ENCODE data around the gene DISP1. TPM values are rescaled to one million over a fixed set of nuclear protein-coding genes. Genes with fewer than 3 reads are reported as not detected.

Gene DISP1
- total RNA-seq, 2 experiments from 2014 or later: 0.81 to 1.1 TPM

- intact Hi-C loops (cut with micrococcal nuclease): no loop called here
- no peaks in the 10 kb centered on the region for H3K36me3 Mint-ChIP-seq
- no peak overlapping the region for H3K27ac Mint-ChIP-seq
- DNase-seq: no peak
- H3K27me3 Mint-ChIP-seq: peaks cover 19% of the 10 kb centered on the region
- no peaks in the 10 kb centered on the region for H3K9me3 Mint-ChIP-seq
- CTCF ChIA-PET: no interaction called here
- H3K4me1 Mint-ChIP-seq (ENCODE audit: low read depth): peaks cover 3% of the 10 kb centered on the region
- H3K4me3 Mint-ChIP-seq: no peak overlapping the region
- POLR2A ChIA-PET: no interaction called here
Observed at GRCh38 chr1:222801067-222801466, 13.8 kb upstream of the DISP1 start.

- POLR2A ChIA-PET: no interaction called here
- CTCF ChIA-PET: interaction anchor here (0.6 to 1.2 kb wide), 3 partner anchors 9 to 113 kb away, joined by 3 read pairs; no protein-coding TSS in a partner anchor
- no peak for DNase-seq
- peaks cover 1% of the 10 kb centered on the region for H3K27me3 Mint-ChIP-seq
- no peaks in the 10 kb centered on the region for H3K9me3 Mint-ChIP-seq
- peaks cover 21% of the 10 kb centered on the region for H3K4me1 Mint-ChIP-seq (ENCODE audit: low read depth)
- H3K4me3 Mint-ChIP-seq: no peak overlapping the region
- no peaks in the 10 kb centered on the region for H3K36me3 Mint-ChIP-seq
- intact Hi-C loops (cut with micrococcal nuclease): no loop called here
- H3K27ac Mint-ChIP-seq: no peak overlapping the region
Observed at GRCh38 chr1:222811671-222812070, 3.2 kb upstream of the DISP1 start.

- no peak for DNase-seq
- CTCF ChIA-PET: no interaction called here
- Mint-ChIP-seq H3K36me3 (no peaks in the 10 kb centered on the region), H3K4me1 (ENCODE audit: low read depth) (peaks cover 26% of the 10 kb centered on the region), H3K27me3 (peaks cover 1% of the 10 kb centered on the region), H3K4me3 (peak overlapping the region; percentile 89), H3K9me3 (no peaks in the 10 kb centered on the region), H3K27ac (peak overlapping the region; percentile 85)
- intact Hi-C loops (cut with micrococcal nuclease): no loop called here
- POLR2A ChIA-PET: no interaction called here
Observed at GRCh38 chr1:222813866-222814535, 838 bp upstream of the DISP1 start.

- intact Hi-C loops (cut with micrococcal nuclease): loop anchor here (1.0 to 5.0 kb wide), 2 partner anchors 102 to 198 kb away; partner anchors contain the start of gene MIA3
- POLR2A ChIA-PET: no interaction called here
- Mint-ChIP-seq H3K27me3 (no peaks in the 10 kb centered on the region), H3K4me3 (peak overlapping the region; percentile 89), H3K9me3 (no peaks in the 10 kb centered on the region), H3K36me3 (no peaks in the 10 kb centered on the region), H3K27ac (peak overlapping the region; percentile 85), H3K4me1 (ENCODE audit: low read depth) (peaks cover 26% of the 10 kb centered on the region)
- DNase-seq: no peak
- CTCF ChIA-PET: no interaction called here
Observed at GRCh38 chr1:222815440-222815765, 564 bp downstream of the DISP1 start.

- no peak for DNase-seq
- Mint-ChIP-seq H3K27me3 (no peaks in the 10 kb centered on the region), H3K27ac (no peak overlapping the region), H3K9me3 (no peaks in the 10 kb centered on the region), H3K4me3 (no peak overlapping the region), H3K4me1 (ENCODE audit: low read depth) (peaks cover 30% of the 10 kb centered on the region), H3K36me3 (no peaks in the 10 kb centered on the region)
- CTCF ChIA-PET: interaction anchor here (1.5 kb wide), 2 partner anchors 272 to 316 kb away, joined by 4 read pairs; no protein-coding TSS in a partner anchor
- intact Hi-C loops (cut with micrococcal nuclease): loop anchor here (5.0 kb wide), 1 partner anchor 200 kb away; the partner anchor contains the start of gene MIA3
- POLR2A ChIA-PET: no interaction called here
Observed at GRCh38 chr1:222817529-222817928, 2.7 kb downstream of the DISP1 start.

GRCh38 chr1:222818171-222818570 is 3.3 kb downstream of the DISP1 start:
- no peaks in the 10 kb centered on the region for H3K36me3 Mint-ChIP-seq
- no peak overlapping the region for H3K4me3 Mint-ChIP-seq
- ChIA-PET CTCF (no interaction called here), POLR2A (no interaction called here)
- no peaks in the 10 kb centered on the region for H3K27me3 Mint-ChIP-seq
- H3K27ac Mint-ChIP-seq: no peak overlapping the region
- H3K4me1 Mint-ChIP-seq (ENCODE audit: low read depth): peaks cover 30% of the 10 kb centered on the region
- no peaks in the 10 kb centered on the region for H3K9me3 Mint-ChIP-seq
- DNase-seq: no peak
- intact Hi-C loops (cut with micrococcal nuclease): loop anchor here (5.0 kb wide), 1 partner anchor 201 kb away; the partner anchor contains the start of gene MIA3

GRCh38 chr1:222820171-222820712 is 5.4 kb downstream of the DISP1 start:
- no peak for DNase-seq
- H3K27ac Mint-ChIP-seq: no peak overlapping the region
- peaks cover 20% of the 10 kb centered on the region for H3K4me1 Mint-ChIP-seq (ENCODE audit: low read depth)
- H3K9me3 Mint-ChIP-seq: no peaks in the 10 kb centered on the region
- ChIA-PET POLR2A (no interaction called here), CTCF (interaction anchor here (1.4 kb wide), 1 partner anchor 9 kb away, joined by 3 read pairs; no protein-coding TSS in a partner anchor)
- H3K27me3 Mint-ChIP-seq: no peaks in the 10 kb centered on the region
- intact Hi-C loops (cut with micrococcal nuclease): no loop called here
- no peaks in the 10 kb centered on the region for H3K36me3 Mint-ChIP-seq
- no peak overlapping the region for H3K4me3 Mint-ChIP-seq

- no peak overlapping the region for H3K4me3 Mint-ChIP-seq
- H3K36me3 Mint-ChIP-seq: no peaks in the 10 kb centered on the region
- no peak for DNase-seq
- intact Hi-C loops (cut with micrococcal nuclease): no loop called here
- ChIA-PET POLR2A (no interaction called here), CTCF (interaction anchor here (0.8 to 1.4 kb wide), 2 partner anchors 10 to 302 kb away, joined by 3 read pairs; no protein-coding TSS in a partner anchor)
- peaks cover 12% of the 10 kb centered on the region for H3K4me1 Mint-ChIP-seq (ENCODE audit: low read depth)
- no peaks in the 10 kb centered on the region for H3K27me3 Mint-ChIP-seq
- no peak overlapping the region for H3K27ac Mint-ChIP-seq
- no peaks in the 10 kb centered on the region for H3K9me3 Mint-ChIP-seq
Observed at GRCh38 chr1:222821239-222821638, 6.4 kb downstream of the DISP1 start.

- Mint-ChIP-seq H3K4me1 (ENCODE audit: low read depth) (peaks cover 4% of the 10 kb centered on the region), H3K27me3 (no peaks in the 10 kb centered on the region), H3K9me3 (no peaks in the 10 kb centered on the region), H3K36me3 (no peaks in the 10 kb centered on the region), H3K27ac (no peak overlapping the region), H3K4me3 (no peak overlapping the region)
- CTCF ChIA-PET: no interaction called here
- POLR2A ChIA-PET: no interaction called here
- intact Hi-C loops (cut with micrococcal nuclease): no loop called here
- no peak for DNase-seq
Observed at GRCh38 chr1:222823695-222824094, 8.9 kb downstream of the DISP1 start.

GRCh38 chr1:222824641-222825040 is 9.8 kb downstream of the DISP1 start:
- no peaks in the 10 kb centered on the region for H3K9me3 Mint-ChIP-seq
- ChIA-PET CTCF (interaction anchor here (0.6 kb wide), 1 partner anchor 116 kb away, joined by 3 read pairs; no protein-coding TSS in a partner anchor), POLR2A (no interaction called here)
- no peaks in the 10 kb centered on the region for H3K36me3 Mint-ChIP-seq
- no peaks in the 10 kb centered on the region for H3K27me3 Mint-ChIP-seq
- DNase-seq: no peak
- intact Hi-C loops (cut with micrococcal nuclease): no loop called here
- peaks cover 4% of the 10 kb centered on the region for H3K4me1 Mint-ChIP-seq (ENCODE audit: low read depth)
- H3K27ac Mint-ChIP-seq: no peak overlapping the region
- no peak overlapping the region for H3K4me3 Mint-ChIP-seq

GRCh38 chr1:222828939-222829338 is 14.1 kb downstream of the DISP1 start:
- Mint-ChIP-seq H3K27me3 (no peaks in the 10 kb centered on the region), H3K36me3 (no peaks in the 10 kb centered on the region), H3K4me3 (no peak overlapping the region), H3K4me1 (ENCODE audit: low read depth) (no peaks in the 10 kb centered on the region), H3K9me3 (no peaks in the 10 kb centered on the region), H3K27ac (no peak overlapping the region)
- intact Hi-C loops (cut with micrococcal nuclease): no loop called here
- ChIA-PET CTCF (no interaction called here), POLR2A (no interaction called here)
- DNase-seq: no peak

GRCh38 chr1:222829868-222830267 is 15.0 kb downstream of the DISP1 start:
- DNase-seq: no peak
- no peaks in the 10 kb centered on the region for H3K9me3 Mint-ChIP-seq
- no peaks in the 10 kb centered on the region for H3K27me3 Mint-ChIP-seq
- intact Hi-C loops (cut with micrococcal nuclease): no loop called here
- ChIA-PET POLR2A (no interaction called here), CTCF (no interaction called here)
- H3K27ac Mint-ChIP-seq: no peak overlapping the region
- H3K4me1 Mint-ChIP-seq (ENCODE audit: low read depth): no peaks in the 10 kb centered on the region
- H3K4me3 Mint-ChIP-seq: no peak overlapping the region
- H3K36me3 Mint-ChIP-seq: no peaks in the 10 kb centered on the region

GRCh38 chr1:222833356-222833876 is 18.6 kb downstream of the DISP1 start:
- ChIA-PET CTCF (interaction anchor here (1.3 to 1.4 kb wide), 2 partner anchors 257 to 290 kb away, joined by 3 read pairs; no protein-coding TSS in a partner anchor), POLR2A (no interaction called here)
- Mint-ChIP-seq H3K36me3 (no peaks in the 10 kb centered on the region), H3K27ac (no peak overlapping the region), H3K4me3 (no peak overlapping the region), H3K4me1 (ENCODE audit: low read depth) (no peaks in the 10 kb centered on the region), H3K27me3 (no peaks in the 10 kb centered on the region), H3K9me3 (no peaks in the 10 kb centered on the region)
- no peak for DNase-seq
- intact Hi-C loops (cut with micrococcal nuclease): no loop called here

All from activated CD4-positive, alpha-beta memory T cell treated with anti-CD3 and anti-CD28 coated beads for 36 hours (primary cell).